ENCODE results near the gene EPN1.

The EPN1 gene

DNA sequence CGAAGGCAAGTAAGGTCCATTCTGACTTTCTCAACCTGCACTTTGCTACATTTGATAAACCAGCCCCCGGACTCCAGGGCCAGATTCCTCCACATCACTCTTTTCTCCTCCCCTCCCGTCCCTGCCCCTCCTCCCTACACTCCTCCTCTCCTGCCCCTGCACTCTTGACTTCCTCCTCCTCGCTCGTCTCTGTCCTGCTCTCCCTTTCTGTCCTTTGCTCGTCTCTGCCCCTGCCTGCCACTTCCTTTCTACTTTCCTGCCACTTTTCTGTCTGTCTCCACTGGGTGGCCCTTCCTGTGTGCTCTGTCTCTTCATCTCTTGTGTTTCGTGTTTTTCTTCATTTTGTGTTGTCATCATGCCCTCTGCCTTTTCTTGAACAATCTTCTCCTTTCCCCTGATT is 13.2 kb upstream of the EPN1 start:
- ATAC-seq = no peak

DNA sequence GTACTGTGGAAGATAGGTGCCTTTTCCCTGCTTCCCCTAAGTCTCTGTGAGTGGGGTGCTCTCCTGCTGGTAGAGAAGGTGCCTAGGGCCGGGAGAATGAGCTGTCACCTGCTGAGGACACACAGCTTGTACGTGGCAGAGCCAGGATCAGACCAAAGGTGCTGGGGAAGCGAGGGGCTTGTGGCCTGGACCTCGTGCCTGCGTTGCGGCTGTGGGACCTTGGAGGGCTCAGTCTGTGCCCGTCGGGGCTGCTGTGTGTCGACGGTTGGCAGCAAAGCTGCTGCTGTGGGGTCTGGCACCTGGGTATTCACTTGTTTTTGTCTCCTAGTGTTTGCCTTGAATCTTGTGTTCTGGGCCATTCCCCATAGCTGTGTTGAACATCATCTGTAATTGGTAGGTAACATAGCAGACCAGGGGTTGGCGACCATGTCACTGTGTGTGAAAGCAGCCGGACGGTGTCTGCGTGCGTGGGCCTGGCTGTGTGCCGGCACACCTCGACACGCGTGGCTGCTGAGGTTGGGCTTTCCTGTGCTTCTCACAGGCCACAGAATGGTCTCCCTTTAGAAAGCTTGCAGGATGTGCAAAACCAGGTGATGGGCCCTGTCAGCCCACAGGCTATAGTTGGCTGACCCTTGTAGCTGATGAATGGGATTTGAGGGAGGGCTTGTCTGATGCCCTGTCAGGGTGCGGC is 11.0 kb upstream of the EPN1 start:
- no peak for ATAC-seq

DNA sequence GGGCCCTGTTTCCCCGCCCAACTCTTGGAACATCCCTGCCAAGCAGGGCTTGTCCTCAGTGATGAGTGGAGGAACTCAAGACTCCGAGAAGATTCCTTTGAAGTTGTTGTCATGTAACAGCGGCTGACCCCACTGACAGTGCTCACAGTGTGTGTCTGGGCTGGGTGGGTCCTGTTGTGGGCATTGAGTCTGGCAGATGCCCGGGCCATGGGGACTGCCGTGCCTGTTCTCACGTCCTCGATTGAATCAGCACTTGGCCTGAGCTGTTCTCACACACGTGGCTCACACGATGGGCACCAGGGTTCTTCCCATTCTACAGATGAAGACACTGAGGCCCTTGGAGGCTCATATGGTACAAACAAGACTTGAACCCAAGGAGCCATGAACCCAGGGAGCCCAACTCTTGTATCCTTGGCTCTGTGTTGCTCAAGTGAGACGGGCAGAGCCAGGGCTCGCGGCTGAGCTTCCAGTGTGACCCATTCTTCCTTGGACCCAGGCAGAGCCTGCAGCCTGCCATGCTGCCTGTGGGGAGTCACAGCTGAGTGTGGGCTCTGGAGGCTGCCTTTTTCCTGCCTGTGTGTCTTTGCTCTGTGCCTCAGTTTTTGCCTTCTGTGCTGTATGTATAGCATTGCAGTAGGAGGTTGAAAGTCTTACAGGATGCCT is 8.6 kb upstream of the EPN1 start:
- no peak for ATAC-seq

DNA sequence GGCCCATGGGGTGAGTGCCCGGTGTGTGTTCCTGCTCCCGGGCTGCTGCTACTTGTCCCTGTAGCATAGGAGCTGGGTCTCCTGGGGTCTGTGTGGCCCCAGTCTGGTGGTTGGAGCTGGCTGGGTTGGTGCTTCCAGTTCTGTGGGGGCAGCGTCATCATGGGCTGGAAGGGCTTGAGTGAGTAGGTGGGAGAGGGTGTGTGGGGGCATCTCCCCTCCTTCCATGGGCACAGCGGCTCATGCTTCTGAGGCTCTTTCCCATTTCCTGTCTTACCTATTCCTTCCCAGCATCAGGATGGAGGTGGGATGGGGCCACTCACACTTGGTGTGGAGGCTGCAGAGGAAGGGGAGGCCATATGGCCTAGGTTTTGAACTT is 8.0 kb upstream of the EPN1 start:
- ATAC-seq = no peak

DNA sequence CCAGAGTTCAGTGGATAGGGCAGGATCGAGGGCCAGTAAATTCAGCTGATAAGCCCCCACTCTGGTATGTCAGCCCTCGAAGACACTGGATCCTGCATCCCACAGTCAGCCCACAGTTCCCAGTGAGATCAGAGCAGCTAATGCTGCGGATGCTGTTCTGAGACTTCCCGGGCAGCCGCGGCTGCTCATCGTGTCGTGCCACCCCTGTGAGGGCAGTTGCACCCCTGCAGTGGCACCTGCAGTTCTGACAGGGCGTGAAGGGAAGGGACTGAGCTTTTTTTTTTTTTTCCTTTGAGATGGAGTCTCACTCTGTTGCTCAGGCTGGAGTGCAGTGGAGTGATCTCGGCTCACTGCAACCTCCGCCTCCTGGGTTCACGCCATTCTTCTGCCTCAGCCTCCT is 7.5 kb upstream of the EPN1 start:
- no peak for ATAC-seq

DNA sequence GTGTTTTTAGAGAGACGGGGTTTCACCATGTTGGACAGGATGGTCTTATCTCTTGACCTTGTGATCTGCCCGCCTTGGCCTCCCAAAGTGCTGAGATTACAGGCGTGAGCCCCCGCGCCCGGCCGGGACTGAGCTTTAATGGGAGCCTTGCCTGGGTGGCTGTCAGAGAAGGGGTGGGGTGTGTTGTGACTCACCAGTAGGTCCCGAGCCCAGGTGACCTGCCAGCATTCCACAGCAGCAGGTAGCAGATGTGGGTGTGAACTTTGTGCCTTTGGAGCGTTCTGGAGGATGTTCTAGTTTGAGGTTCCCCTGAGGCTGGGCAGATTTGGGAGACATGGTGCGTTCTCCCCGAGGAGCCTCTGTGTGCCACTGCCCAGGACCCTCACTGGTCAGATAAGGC is 7.1 kb upstream of the EPN1 start:
- no peak for ATAC-seq

DNA sequence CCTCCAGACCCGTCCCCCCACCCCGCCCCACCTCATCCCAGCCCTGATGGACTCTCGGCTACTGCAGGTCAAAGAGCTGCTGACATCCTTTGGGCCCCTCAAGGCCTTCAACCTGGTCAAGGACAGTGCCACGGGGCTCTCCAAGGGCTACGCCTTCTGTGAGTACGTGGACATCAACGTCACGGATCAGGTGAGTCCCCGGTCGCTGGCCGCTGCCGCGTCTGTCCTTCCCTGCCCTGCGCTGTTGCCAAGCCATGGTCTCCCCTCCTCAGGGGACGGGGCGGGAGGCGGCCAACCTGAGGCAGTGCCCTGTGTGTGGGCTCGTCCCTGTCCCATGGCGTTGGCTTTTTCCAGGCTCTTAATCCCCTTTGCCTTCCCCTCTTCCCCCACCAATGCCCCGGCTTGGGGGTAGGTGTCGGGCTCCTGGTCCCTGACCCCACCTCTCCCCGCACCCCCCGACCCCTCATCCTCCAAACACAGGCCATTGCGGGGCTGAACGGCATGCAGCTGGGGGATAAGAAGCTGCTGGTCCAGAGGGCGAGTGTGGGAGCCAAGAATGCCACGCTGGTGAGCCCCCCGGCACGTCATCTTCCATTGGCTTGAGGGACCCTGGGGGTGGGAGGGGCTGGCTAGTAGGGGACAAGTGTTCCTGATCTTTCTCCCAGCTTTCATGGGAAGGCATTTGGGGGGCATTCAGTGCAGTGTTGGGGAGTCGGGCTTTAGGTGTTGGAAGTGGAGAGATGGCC is 6.2 kb upstream of the EPN1 start:
- no peak for ATAC-seq

DNA sequence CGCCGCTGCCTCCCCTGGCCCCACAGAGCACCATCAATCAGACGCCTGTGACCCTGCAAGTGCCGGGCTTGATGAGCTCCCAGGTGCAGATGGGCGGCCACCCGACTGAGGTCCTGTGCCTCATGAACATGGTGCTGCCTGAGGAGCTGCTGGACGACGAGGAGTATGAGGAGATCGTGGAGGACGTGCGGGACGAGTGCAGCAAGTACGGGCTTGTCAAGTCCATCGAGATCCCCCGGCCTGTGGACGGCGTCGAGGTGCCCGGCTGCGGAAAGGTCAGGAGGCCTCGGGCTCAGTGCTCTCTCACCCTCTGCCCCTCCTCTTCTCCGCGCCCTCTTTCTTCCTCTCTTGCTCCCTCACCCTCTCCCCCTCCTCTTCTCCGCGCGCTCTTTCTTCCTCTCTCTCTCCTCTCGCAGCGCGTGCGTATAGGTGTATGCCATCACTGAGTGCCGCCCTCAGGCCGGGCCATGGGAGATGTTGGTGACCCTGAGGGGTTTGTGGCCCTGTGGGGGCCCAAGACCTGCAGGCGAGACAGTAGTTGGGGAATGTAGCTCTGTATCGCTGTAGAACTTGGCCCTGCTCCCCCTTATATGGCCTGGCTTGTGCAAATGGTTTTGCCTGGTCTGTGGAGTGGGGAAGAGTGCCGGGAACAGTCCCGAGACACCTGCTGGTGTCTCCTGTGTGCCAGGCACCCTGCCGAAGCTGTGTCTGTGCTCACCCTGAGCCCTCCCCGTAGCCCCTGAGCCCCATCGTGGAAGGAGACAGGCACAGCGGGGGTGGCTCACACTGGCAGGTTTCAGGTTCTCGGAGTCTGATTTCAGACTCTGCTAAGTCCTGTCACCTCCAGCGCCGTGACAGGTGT is 5.4 kb upstream of the EPN1 start:
- ATAC-seq = no peak

DNA sequence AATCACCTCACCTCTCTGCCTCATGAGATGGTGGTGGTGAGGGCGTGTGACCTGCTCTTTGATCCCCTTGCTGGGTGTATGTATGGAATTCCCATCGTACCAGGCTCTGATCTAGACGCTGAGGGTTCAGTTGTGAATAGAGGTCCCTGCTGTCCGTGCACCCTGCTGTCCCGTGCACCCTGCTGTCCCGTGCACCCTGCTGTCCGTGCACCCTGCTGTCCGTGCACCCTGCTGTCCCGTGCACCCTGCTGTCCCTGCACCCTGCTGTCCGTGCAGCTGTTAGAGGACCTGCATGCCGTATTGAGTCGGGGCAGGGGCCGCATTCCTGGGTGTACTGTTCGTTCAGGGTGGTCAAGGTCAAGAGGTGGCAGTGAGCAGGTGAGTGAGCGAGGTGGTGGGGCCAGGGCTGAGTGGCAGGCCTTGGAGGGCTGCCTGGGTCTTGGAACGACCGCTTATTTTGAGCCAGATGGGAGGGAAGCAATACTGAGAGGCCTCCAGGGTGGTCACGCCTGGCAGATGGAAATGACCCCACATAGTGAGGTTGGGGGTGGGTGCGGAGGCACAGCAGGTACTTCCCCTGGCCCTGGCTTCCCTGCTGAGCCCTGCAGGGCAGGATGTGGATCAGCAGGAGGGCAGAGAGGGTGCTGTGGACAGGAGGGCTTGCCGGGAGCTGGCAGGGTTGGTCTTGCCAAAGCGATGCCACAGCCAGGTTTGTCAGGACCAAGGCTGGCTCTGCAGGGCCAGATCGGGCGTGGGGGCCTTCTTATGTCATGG is 4.6 kb upstream of the EPN1 start:
- ATAC-seq = no peak

DNA sequence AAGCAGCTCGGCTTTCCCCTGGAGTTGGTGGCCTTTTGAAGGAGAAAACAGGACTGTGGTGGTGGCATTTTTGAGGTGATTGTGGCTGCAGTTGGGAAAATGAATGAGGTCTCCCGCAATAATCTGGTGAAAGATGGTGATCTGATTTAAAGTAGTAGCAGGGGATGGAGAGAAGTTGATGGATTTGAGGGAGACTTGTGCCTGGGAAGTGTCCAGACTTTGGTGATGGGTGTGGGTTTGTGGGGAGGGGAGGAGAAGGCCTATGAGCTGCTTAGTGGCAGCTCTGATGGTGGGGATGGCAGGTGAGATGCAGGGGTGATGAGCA is 4.0 kb upstream of the EPN1 start:
- ATAC-seq = no peak

DNA sequence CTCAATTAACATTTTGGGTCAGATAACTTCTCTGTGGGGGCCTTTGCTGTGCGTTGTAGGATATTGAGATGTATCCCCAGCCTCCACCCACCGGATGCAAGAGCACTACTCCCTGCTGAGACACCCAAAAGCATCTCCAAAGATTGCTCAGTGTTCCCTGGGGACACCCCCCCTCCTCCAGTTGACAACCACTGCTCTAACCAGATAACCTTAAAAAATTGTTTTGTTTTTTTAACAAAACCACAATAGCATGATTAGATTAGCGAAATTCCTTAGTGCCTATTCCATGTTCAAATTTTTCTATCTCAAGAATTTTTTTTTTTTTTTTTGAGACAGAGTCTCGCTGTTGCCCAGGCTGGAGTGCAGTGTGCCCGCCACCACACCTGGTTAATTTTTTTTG is 2.6 kb upstream of the EPN1 start:
- ATAC-seq = no peak

DNA sequence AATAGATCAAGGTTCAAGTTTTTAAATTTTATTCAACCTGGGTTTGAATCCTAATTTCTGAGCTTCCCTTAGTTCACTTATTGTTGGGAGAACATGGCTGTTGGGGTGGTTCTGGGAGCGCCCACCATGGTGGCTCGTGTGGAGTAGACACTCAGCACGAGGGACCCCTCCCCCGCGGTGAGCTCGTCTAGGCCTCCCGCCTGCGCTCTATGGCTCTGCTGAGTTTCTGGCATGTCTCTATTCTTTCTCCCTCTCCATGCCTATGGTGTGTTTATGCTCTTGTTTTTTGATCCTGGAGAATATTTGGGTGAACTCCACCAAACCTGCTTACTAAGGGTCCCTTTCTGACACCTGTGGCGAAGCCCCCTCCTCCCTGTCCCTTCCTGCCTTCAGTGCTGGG is 1.6 kb upstream of the EPN1 start:
- ATAC-seq = no peak

DNA sequence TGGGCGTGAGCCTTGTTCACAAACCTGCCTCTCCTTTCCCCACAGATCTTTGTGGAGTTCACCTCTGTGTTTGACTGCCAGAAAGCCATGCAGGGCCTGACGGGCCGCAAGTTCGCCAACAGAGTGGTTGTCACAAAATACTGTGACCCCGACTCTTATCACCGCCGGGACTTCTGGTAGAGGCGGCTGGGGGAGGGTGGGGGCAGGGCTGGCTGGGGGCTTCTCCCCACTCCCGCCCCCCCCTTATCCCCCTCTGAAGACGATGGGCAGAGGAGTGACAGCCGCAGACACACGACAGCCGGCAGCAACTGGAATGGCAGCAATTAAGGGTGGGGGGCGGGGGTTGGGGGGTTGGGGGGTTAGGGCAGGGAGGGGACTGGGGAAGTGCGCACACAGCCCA is 1.1 kb upstream of the EPN1 start:
- ATAC-seq = no peak

DNA sequence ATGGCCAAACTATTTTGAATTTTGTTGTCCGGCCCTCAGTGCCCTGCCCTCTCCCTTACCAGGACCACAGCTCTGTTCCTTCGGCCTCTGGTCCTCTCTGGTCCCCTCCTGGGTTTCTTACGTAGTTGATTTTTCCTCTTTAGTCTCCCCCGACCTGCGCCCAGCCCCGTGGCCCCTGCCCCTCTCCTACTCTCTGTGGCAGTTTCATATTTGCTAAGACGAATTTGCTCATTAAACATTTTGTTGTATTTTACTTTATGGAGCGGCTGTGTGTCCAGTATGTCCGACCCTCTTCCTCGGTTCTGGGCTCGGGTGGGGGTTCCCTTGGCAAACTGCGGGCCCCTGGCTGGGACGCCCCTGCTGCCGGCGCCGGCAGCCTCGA is 576 bp upstream of the EPN1 start:
- ATAC-seq = no peak

DNA sequence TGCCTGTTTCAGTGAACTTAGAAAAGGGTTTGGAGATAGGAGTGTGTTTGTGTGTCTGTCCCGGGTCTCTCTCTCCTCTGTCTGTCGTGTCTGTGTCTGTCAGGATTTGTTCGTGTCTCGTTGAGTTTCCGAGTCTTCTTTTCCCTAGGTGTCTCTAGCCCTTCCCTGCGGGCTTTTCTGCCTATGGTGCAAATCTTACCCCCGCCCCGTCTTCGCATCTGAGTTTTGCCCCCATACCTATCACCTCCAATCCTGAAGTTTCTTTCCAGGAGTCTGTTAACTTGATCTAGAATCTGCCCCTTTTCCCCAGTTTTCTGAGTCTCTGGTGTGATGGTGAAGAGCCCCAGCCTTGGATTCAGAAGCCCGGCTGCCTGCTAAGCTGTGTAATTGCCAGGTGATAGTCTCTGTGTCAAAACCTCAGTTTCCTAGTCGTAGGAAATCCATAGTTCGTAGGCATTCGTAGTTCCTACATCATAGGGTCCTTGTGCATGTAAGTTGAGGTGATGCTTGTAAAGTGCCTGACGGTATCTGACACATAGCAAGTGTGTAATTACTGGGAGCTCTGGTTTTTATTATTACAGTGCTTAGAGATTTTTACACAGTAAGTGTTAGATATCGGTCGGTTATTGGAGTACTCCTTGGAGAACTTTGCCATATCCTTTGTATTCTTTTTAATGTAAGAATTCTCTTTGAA is 782 bp downstream of the EPN1 start:
- no peak for ATAC-seq

DNA sequence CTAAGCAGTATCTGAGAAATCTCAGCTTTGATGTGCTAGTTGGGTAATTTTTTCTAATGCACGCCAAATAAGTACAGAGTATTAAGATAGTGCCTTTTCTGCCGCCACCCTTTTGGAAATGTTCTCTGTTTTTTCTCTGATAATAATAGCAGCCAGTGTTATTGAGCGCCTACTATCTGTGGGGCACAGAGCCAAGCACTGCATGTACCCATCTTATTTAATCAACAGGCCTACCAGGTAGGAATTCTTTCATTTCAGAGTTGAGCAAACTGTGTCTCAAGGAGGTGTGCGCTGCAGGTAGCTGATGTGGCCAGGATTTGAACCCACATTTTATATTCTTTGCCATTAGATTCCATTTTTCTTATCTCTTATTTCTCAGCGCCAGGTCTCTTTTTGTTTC is 1.4 kb downstream of the EPN1 start:
- ATAC-seq = no peak

DNA sequence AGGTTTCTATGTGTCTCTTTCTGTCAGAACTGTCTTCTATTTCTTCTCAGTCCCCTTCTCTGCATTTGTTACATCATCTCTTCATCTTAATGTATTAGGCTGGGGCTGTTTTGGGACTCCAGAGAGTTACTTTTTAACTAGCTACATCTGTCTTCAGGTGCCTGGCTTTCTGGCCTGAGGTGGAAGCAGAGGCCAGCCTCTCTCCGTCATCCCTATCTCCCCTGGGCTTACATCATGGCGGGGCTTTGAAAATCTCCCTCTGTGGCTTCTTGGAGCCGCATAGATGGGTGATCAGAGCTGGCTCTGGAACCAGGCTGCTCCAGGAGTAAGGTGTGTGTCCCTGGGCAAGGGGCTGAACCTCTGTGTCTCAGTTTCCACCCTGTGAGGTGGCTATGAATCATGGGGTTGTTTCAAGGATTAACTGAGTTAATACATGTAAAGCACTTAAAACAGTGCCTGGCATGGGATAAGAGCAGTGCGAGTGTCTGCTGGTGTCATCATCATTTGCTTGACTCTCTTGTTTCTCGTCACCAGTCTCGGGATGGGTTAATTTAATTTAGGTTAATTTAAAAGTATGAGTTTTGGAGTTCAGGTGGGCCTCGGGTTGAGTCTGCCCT is 2.0 kb downstream of the EPN1 start:
- ATAC-seq = no peak

DNA sequence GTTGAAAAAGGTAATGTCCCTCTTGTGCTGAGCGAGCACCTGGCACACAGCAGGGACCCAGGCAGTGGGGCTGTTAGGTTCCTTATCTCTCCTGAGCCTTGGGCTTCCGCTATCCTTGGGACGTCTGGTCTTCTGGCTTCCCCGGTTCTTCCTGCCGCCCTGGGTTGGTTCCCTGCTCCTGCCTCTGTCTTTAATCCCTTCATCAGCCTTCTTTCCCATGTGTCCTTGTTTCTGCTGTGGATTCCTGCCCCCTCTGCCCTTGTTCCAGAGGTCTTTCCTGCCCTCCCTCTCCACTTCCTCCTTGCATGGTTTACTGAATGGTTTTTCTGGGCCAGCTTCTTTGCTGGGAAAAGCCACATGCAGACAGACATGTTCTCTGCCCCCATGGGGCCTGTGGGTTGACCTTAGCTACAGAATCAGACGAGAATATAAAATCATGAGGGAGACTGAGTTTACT is 2.6 kb downstream of the EPN1 start:
- no peak for ATAC-seq

DNA sequence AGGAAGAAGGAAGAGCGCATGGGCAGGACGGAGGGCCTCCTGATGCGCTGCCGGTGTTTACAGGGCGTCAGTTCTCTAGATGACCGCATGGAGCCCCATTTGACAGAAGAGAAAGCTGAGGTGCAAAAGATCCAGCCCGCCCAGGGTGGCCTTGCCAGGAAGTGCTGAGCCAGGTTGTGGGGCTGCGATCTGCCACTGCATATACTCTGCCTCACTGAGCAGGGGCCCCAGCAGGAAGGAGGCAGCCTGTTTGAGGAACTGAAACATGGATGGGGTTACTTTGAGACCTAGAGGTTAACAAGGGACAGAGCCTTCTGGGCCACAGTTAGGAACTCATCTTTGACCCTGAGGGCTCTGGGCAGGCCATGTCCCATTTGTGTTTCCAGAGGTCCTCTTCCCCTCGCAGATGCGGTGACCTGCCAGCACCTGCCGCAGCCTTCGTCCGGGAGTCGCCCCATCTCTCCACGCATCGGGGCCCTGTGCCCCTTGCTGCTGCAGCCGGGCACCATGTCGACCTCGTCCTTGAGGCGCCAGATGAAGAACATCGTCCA is 3.2 kb downstream of the EPN1 start:
- no peak for ATAC-seq

DNA sequence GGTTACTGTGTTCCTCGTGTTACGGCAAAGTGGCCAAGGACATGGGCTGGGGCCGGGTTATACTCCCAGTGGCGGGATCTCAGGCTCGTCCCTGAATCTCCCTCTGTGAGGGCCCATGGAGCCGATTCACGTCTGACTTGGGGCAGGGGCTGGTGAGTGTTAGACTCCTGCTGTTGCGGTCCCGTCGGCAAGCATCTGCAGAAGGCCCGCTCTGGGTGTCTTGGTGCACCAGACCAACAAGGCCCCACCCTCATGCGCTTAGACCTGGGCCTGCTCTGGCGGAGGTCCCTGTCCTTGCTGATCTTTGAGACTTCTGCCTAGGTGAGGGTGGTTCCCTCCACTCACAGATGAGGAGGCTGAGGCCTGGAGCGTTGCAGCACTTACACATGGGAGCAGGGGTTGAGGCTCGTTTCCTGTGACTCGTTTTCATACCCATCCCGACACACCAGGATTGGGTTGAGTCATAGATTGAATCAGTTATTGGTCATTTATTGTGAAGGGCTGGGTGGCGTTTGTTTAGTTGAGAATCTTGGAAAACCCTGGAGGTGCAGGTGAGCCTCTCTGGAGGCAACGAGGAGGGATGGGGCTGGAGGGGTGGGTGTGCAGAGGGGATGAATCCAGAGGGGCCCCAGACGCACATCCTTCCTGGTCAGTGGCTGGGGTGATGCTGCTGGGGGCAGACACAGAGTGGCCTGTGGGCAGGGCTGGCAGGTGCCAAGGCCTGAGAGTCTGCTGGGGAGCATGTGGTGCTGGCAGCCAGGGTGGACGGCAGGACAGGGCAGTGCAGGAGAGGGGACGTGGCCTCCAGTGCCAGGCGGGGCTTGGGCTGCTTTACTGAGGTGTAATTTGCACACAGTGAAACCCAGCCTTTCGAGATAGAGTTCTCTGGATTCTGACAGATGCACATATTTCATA is 4.6 kb downstream of the EPN1 start:
- no peak for ATAC-seq
